IPS DF 6.9 (cell line): ENCODE data around the gene FAM107B.
A peak's percentile ranks its signal among the peaks of the same experiment; 100 is the strongest.

Experiments
- DNase-seq: peaks from one replicate; pipeline ENCODE4 v3.0.0-alpha.2; 2013; ENCODE audit warnings: low read depth, low spot score
- H3K27ac ChIP-seq: one replicate; pipeline ENCODE4 v1.5.1; 2013; ENCODE audit warnings: low read length, control low read depth
- H3K27me3 ChIP-seq: 2 replicates; pipeline ENCODE4 v1.6.1; 2013; ENCODE audit warnings: mild to moderate bottlenecking, low read length; ENCODE audit not compliant: control insufficient read depth, insufficient read depth
- H3K36me3 ChIP-seq: 2 replicates; pipeline ENCODE4 v1.6.1; 2013; ENCODE audit warnings: low read length; ENCODE audit not compliant: control insufficient read depth, insufficient read depth
- H3K4me1 ChIP-seq: 2 replicates; pipeline ENCODE4 v1.6.1; 2013; ENCODE audit warnings: low read length; ENCODE audit not compliant: control insufficient read depth, insufficient read depth
- H3K4me3 ChIP-seq: 2 replicates; pipeline ENCODE4 v1.5.1; 2013; ENCODE audit warnings: mild to moderate bottlenecking, low read length
- H3K9me3 ChIP-seq: 2 replicates; pipeline ENCODE4 v1.6.1; 2013; ENCODE audit warnings: low read length, inconsistent platforms; ENCODE audit not compliant: control insufficient read depth, insufficient read depth
- WGBS: extraction: QIAGEN DNeasy Blood & Tissue Kit; methylation state at CpG from one replicate; pipeline ENCODE4 v1.1.7; 2013; ENCODE audit warnings: mixed read lengths, missing lambda C conversion rate; ENCODE audit not compliant: insufficient read length, insufficient coverage; 5-methylcytosine and 5-hydroxymethylcytosine counted together

The FAM107B gene

DNA sequence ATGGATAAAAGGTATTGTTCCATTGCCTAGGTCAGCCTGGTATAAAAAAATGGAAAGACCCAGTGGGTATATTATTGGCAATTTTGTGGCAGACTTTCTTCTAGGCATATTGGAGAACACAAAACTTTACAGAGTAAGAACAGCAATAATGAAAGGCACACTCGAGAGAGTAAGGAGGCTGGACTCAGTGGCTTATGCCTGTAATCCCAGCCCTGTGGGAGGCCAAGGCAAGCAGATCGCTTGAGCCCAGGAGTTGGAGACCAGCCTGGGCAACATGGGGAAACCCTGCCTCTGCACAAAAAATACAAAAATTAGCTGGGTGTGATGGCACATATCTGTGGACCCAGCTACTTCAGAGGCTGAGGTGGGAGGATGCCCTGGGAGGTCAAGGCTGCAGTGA, 158.2 kb downstream of the FAM107B start:
- Histone ChIP-seq H3K27ac (no peak overlapping the region), H3K4me1 (no peaks in the 10 kb centered on the region), H3K4me3 (no peak overlapping the region), H3K9me3 (no peaks in the 10 kb centered on the region), H3K27me3 (no peaks in the 10 kb centered on the region), H3K36me3 (no peaks in the 10 kb centered on the region)
- no peak for DNase-seq
- WGBS: no CpG with 5 or more reads among the region's 2 CpGs

DNA sequence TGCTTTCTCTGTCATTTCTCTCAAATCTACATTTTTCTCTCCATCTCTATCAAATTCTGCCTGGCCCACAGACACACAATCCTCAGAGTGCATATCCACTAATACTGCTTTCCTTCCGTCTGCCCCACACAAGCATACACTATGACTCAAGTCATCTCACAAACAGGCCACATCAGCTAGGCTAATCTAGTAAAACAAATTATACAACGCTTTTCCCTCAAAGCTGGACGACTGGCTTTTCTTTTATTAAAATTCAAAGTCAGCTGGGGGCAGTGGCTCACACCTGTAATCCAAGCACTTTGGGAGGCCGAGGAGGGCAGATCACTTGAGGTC, 161.1 kb downstream of the FAM107B start:
- no peak overlapping the region for H3K27ac ChIP-seq
- DNase-seq: no peak
- H3K9me3 ChIP-seq: no peaks in the 10 kb centered on the region
- H3K36me3 ChIP-seq: no peaks in the 10 kb centered on the region
- no CpG with 5 or more reads among the region's 4 CpGs for whole genome bisulfite sequencing
- H3K4me3 ChIP-seq: no peak overlapping the region
- H3K27me3 ChIP-seq: no peaks in the 10 kb centered on the region
- no peaks in the 10 kb centered on the region for H3K4me1 ChIP-seq

DNA sequence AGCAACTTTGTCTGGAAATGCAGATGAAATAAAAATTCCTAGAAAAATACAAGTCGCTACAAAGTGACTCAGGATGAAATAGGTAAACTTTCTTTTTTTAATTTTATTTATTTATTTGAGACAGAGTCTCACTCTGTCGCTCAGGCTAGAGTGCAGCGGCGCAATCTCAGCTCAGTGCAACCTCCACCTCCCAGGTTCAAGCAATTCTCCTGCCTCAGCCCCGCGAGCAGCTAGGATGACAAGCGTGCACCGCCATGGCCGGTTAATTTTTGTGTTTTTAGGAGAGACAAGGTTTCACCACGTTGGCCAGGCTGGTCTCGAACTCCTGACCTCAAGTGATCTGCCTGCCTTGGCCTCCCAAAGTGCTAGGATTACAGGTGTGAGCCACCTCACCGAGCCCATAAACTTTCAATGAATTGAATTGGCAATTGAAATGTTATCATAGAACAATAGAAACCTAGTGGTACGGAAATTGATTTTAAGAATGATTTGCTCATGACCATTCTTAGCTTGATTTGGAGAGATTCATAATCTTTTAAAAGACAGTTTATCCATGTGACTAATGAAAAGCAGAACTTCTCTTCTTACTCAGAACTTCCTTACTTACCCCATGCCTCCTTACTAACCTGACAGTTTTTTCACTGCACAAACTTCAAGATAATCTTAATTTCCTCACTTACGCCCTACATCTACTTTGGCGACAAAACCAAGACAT, 161.7 kb downstream of the FAM107B start:
- WGBS: 100% methylated on average over 2 of the region's 15 CpGs
- DNase-seq: no peak
- H3K4me1 ChIP-seq: no peaks in the 10 kb centered on the region
- no peaks in the 10 kb centered on the region for H3K27me3 ChIP-seq
- H3K27ac ChIP-seq: no peak overlapping the region
- H3K9me3 ChIP-seq: no peaks in the 10 kb centered on the region
- no peak overlapping the region for H3K4me3 ChIP-seq
- H3K36me3 ChIP-seq: no peaks in the 10 kb centered on the region

DNA sequence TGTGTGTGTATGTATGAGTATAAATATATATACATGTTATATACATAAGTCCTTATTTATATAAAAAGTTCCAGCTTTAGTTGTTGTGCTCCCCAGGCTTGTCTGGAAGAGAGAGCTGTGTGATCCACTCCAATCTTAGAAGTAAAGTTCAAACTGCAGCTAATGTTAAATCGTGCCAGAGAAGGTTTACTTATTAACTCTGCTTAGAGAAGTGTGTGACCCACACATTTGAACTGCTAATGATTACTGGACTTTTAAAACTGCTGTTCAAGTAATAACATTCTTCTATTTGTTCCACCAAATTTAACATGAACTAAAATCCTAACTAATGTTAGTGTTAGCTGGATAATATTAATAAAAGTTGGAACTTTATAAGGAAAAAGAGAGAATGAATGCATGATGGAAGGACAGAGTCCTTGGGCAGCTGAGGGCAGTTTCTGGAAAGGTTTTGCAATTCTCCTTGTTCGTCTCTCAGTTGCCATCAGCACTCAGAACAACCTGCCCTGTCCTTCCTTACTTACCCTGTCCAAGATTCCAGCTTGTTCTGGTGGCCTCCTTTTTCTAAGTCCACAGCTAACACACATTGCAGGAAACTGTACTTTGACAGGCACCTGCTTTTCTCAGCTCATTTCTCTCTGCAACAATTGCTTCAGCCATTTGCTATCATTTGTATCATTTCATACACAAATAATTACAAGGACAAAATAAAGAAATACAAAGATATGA, 162.6 kb downstream of the FAM107B start:
- no peaks in the 10 kb centered on the region for H3K9me3 ChIP-seq
- no CpG with 5 or more reads among the region's 2 CpGs for WGBS
- H3K27ac ChIP-seq: no peak overlapping the region
- DNase-seq: no peak
- no peaks in the 10 kb centered on the region for H3K27me3 ChIP-seq
- H3K4me1 ChIP-seq: no peaks in the 10 kb centered on the region
- H3K4me3 ChIP-seq: no peak overlapping the region
- H3K36me3 ChIP-seq: no peaks in the 10 kb centered on the region

DNA sequence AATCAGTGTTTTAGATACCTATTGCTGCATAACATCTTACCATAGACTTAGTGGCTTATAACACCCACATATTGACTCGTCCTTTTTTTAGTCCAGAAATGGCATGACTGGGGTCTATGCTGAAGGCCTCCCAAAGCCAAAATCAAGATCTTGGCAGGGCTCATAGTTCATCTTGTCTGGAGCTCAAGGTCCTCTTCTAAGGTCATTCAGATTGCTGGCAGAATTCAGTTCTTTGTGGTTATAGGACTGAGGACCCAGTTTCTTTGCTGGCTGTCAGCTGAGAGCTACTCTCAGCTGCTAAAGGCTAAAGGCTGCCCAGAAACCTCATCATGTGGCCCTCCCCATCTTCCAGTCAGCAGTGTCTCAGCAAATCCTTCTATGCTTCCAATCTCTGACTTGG, 165.5 kb downstream of the FAM107B start:
- peaks cover 2% of the 10 kb centered on the region; the same call in 1 of the 2 replicates for H3K27me3 ChIP-seq
- H3K27ac ChIP-seq: no peak overlapping the region
- no CpG with 5 or more reads among the region's 1 CpG for WGBS
- H3K36me3 ChIP-seq: no peaks in the 10 kb centered on the region
- H3K4me1 ChIP-seq: no peaks in the 10 kb centered on the region
- no peak overlapping the region for H3K4me3 ChIP-seq
- no peaks in the 10 kb centered on the region for H3K9me3 ChIP-seq
- DNase-seq: no peak

DNA sequence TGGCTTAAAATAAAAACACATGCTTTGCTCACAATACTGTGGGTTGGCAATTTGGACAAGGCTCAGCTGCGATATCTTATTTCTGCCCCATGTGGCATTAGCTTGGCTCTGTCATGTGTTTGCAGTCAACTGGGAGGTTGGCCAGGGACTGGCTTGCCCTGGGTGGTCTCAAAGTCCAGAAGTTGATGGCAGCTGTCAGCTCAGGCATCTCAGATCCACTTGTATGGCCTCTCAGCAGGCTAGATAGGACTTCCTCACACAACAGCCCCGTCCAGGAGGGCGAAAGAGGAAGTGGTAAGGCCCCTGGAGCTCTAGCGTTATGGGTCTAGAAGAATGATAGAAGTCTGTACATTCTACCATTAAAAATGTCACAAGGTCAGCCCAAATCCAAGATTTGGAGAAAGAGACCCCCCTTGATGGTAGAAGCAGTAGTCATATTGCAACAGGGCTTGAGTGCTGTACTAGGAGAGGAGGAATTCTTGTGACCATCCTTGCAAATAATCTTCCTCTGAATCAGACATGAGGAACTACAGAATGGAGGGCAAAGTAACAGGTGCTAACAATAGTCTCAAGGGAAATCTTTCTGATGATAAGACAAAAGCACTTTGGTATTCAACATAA, 166.2 kb downstream of the FAM107B start:
- no peak overlapping the region for H3K4me3 ChIP-seq
- DNase-seq: no peak
- H3K9me3 ChIP-seq: no peaks in the 10 kb centered on the region
- H3K36me3 ChIP-seq: no peaks in the 10 kb centered on the region
- H3K4me1 ChIP-seq: no peaks in the 10 kb centered on the region
- no CpG with 5 or more reads among the region's 4 CpGs for WGBS
- no peak overlapping the region for H3K27ac ChIP-seq
- H3K27me3 ChIP-seq: peaks cover 2% of the 10 kb centered on the region; the same call in 1 of the 2 replicates

DNA sequence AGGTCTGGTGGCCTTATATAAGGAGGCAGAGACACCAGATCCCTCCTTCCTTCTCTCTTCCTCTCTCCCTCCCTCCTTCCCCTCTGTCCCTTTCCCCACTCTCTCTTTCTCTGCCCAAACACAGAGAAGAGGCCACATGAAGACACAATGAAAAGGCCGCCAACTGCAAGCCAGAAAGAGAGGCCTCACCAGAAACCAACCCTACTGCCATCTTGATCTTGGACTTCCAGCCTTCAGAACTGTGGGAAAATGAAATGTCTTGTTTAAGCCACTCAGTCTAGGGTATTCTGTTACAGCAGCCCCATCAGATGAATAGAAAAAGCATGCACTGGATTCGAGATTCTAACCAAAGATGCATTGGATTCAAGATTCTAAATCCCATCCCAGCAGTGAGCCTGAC, 168.1 kb downstream of the FAM107B start:
- H3K4me3 ChIP-seq: no peak overlapping the region
- H3K27ac ChIP-seq: no peak overlapping the region
- no peaks in the 10 kb centered on the region for H3K36me3 ChIP-seq
- no peak for DNase-seq
- peaks cover 2% of the 10 kb centered on the region; the same call in 1 of the 2 replicates for H3K27me3 ChIP-seq
- H3K4me1 ChIP-seq: 0 out of 2 replicates have a peak, but pooled peaks cover 2% of the 10 kb centered on the region
- WGBS: no CpG with 5 or more reads among the region's 2 CpGs
- H3K9me3 ChIP-seq: no peaks in the 10 kb centered on the region

DNA sequence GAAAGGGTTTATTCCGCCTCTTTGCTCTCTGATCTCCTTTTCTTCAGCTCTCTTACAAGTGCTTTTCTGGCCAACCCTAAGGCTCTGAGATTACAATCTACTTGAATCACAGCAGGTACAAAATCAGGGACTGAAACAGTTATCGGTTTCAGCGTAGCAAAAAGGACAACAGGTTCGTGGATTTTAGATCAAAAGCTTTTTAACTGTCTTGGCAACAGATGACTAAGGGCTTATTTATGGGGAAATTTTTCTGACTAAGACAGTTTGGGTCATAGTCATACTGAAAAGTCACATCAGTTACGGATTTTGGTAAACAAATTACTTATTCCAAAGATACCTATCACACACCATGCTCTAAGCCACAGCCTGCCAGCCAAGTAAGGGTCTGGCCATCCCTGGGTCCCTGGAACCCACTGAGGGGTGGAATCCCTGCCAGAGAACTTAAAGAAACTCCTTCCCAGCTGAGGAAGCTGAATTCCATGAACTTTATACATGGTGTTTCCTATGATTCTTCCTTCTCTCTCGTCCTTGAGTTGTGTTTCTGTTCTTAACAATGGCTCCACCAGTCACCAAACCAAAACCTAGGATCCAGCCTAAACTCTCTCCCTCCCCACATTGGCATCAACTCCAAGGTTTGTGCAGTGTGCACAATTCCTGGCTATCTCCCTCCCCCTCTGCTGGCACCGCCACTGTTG, 169.3 kb downstream of the FAM107B start:
- WGBS: no CpG with 5 or more reads among the region's 7 CpGs
- Histone ChIP-seq H3K4me3 (no peak overlapping the region), H3K27ac (no peak overlapping the region), H3K36me3 (no peaks in the 10 kb centered on the region), H3K9me3 (no peaks in the 10 kb centered on the region), H3K4me1 (0 out of 2 replicates have a peak, but pooled peaks cover 2% of the 10 kb centered on the region), H3K27me3 (peaks cover 2% of the 10 kb centered on the region; the same call in 1 of the 2 replicates)
- no peak for DNase-seq

DNA sequence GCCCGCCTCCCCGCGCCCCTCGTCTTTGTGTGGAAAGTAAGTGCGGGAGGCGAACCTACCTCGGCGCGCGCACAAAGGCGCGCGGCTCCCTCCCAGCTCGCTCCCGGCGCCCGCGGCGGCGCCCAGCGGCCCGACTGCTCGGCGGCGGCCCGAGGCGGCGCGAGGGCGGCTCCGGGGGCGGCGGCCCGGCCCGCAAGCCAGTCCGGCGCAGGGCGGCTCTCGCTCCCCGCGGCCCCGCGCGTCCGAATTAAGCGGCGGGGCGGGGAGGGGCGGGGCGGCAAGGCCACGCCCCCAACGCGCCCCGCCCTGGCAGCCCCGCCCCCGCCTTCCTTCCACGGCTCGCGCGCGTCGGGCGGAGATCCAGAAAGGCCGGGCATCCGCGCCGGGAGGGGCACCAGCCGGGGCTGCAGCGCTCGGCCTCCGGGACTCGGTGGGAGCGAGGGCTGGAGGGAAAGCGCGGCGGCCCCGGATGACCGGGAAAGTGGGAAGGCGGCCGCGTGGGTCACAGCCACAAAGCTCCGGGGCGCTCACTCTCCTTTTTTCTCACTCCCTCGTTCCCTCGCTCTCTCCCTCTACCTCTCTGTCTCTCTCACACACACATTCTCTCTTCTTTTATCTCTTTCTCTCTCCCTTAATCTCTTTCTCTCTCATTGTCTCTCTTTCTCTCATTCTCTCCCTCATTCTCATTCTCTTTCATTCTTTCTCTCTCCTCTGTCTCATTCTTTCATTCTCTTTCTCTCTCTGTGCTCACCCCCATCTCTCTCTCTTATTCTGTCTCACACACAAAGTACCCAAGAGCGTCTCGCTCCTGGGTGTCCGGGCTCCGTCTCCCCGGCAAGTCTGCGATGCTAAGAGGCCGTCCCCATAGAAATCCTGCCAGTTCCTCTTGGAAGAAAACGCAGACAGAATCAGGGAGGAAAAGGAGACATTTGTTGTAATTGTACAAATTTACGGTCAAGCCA, 170.2 kb downstream of the FAM107B start:
- Histone ChIP-seq H3K36me3 (no peaks in the 10 kb centered on the region), H3K27me3 (peaks cover 2% of the 10 kb centered on the region; the same call in 1 of the 2 replicates), H3K4me3 (peak overlapping the region; percentile 89), H3K27ac (no peak overlapping the region), H3K4me1 (0 out of 2 replicates have a peak, but pooled peaks cover 2% of the 10 kb centered on the region), H3K9me3 (no peaks in the 10 kb centered on the region)
- no CpG with 5 or more reads among the region's 94 CpGs for WGBS
- no peak for DNase-seq
